Endothelial cell of umbilical vein (primary cell): Measurements from ENCODE around the gene G6PC1. TPM values are rescaled to one million over a fixed set of nuclear protein-coding genes. Genes with fewer than 3 reads are reported as not detected.

ENCODE experiments used
- BruUV-seq: library from RNA; stranded (reverse); fragments of 400-500 nt; replicated peaks from 2 replicates; lab custom pipeline; 2021; lab: Mats Ljungman, UMichigan
- CTCF ChIA-PET: fragments of 300-600, 350-600 bp; sonication (Branson Sonifier 250); formaldehyde crosslinking; loops from one replicate; lab custom pipeline; 2021; ENCODE audit warnings: antibody characterized with exemption, inconsistent platforms; lab: Charles Lee
- POLR2A ChIA-PET: fragments of 300-600, 350-600 bp; sonication (Branson Sonifier 250); formaldehyde crosslinking; loops from one replicate; lab custom pipeline; 2021; ENCODE audit warnings: antibody characterized with exemption, inconsistent platforms; lab: Charles Lee
- DNase-seq: peaks from one replicate; pipeline ENCODE4 v3.0.0-alpha.2; 2011; ENCODE audit warnings: low read depth, low spot score
- FAIRE-seq: peaks from 2 replicates; lab custom pipeline; 2011; peaks lifted over from hg19 to GRCh38; lab: Jason Lieb, UNC
- H2AFZ ChIP-seq: 2 replicates; pipeline ENCODE4 v1.6.0; 2012; ENCODE audit warnings: low read depth, low read length, control low read depth, inconsistent platforms
- H3K27ac ChIP-seq: 2 replicates; pipeline ENCODE4 v1.5.1; 2011; ENCODE audit warnings: low read depth, mild to moderate bottlenecking, control low read depth, low read length, moderate library complexity; ENCODE audit not compliant: insufficient read depth
- H3K27me3 ChIP-seq, 2 experiments: 2 replicates each; pipeline versions ENCODE4 v1.6.0 to v1.6.1; 2011; ENCODE audit warnings: low read length in 2 of 2, mixed read lengths in 1 of 2; ENCODE audit not compliant: control insufficient read depth in 2 of 2, insufficient read depth in 2 of 2
- H3K36me3 ChIP-seq, 2 experiments: 2 replicates in 1 of 2; 3 replicates in 1 of 2; pipeline ENCODE4 v1.5.1; 2011; ENCODE audit warnings: low read length in 2 of 2, mild to moderate bottlenecking in 1 of 2, moderate library complexity in 1 of 2; ENCODE audit not compliant: control insufficient read depth in 2 of 2, insufficient read depth in 2 of 2; ENCODE audit errors: extremely low read depth in 1 of 2
- H3K4me1 ChIP-seq: 3 replicates; pipeline ENCODE4 v1.5.1; 2011; ENCODE audit warnings: mild to moderate bottlenecking, low read length; ENCODE audit not compliant: control insufficient read depth, insufficient read depth; ENCODE audit errors: extremely low read depth
- H3K4me2 ChIP-seq: 2 replicates; pipeline ENCODE4 v1.6.1; 2011; ENCODE audit warnings: low read length, control low read depth, mixed read lengths; ENCODE audit not compliant: insufficient read depth
- H3K4me3 ChIP-seq, 3 experiments: fragments of 200-600 bp in 1 of 3; sonication (generic), shearing (Covaris generic) in 1 of 3; replicated peaks in 1 of 3; 2 replicates each; pipeline ENCODE4 v1.5.1; 2011 to 2016; ENCODE audit warnings: control low read depth in 3 of 3, low read length in 3 of 3, mild to moderate bottlenecking in 2 of 3, inconsistent platforms in 1 of 3, low read depth in 1 of 3, moderate library complexity in 1 of 3; ENCODE audit not compliant: insufficient read depth in 1 of 3
- H3K79me2 ChIP-seq: 2 replicates; pipeline ENCODE4 v1.6.0; 2012; ENCODE audit warnings: low read length, inconsistent platforms; ENCODE audit not compliant: control insufficient read depth, insufficient read depth
- H3K9ac ChIP-seq: replicated peaks from 2 replicates; pipeline ENCODE3; 2011; ENCODE audit warnings: low read length, control low read depth; ENCODE audit not compliant: insufficient read depth; ENCODE audit errors: extremely low read depth
- H3K9me1 ChIP-seq: replicated peaks from 3 replicates; pipeline ENCODE4 v1.6.0; 2011; ENCODE audit warnings: mild to moderate bottlenecking, low read length; ENCODE audit not compliant: control insufficient read depth, insufficient read depth; ENCODE audit errors: extremely low read depth
- H3K9me3 ChIP-seq: replicated peaks from 2 replicates; pipeline ENCODE4 v1.5.1; 2012; ENCODE audit warnings: low read length, inconsistent platforms; ENCODE audit not compliant: control insufficient read depth, insufficient read depth
- H4K20me1 ChIP-seq: replicated peaks from 2 replicates; pipeline ENCODE3; 2011; ENCODE audit warnings: mild to moderate bottlenecking, low read length; ENCODE audit not compliant: control insufficient read depth, insufficient read depth; ENCODE audit errors: extremely low read depth
- CTCF ChIP-seq, 2 donors: IDR thresholded peaks; 1 replicate in 1 of 2; 2 replicates in 1 of 2; pipeline ENCODE4 v1.5.1; 2011; ENCODE audit warnings: low read length in 2 of 2, mild to moderate bottlenecking in 2 of 2, moderate library complexity in 2 of 2, control low read depth in 1 of 2, inconsistent platforms in 1 of 2, low read depth in 1 of 2; ENCODE audit not compliant: insufficient read depth in 1 of 2; ENCODE audit errors: extremely low read depth in 1 of 2
- EZH2 ChIP-seq: IDR thresholded peaks from 2 replicates; pipeline ENCODE4 v1.6.1; 2012; ENCODE audit warnings: borderline replicate concordance, low read depth, mild to moderate bottlenecking, moderate library complexity, low read length, inconsistent platforms; ENCODE audit not compliant: severe bottlenecking
- FOS ChIP-seq: IDR thresholded peaks from 2 replicates; pipeline ENCODE4 v1.6.1; 2011; ENCODE audit warnings: mild to moderate bottlenecking, low read length, moderate library complexity, borderline replicate concordance; ENCODE audit not compliant: insufficient read depth
- GATA2 ChIP-seq: IDR thresholded peaks from 2 replicates; pipeline ENCODE4 v1.7.0; 2011; ENCODE audit warnings: low read depth, mild to moderate bottlenecking, moderate library complexity, mixed read lengths, low read length; ENCODE audit not compliant: insufficient read length, insufficient read depth
- JUN ChIP-seq: IDR thresholded peaks from 2 replicates; pipeline ENCODE4 v1.6.1; 2011; ENCODE audit warnings: borderline replicate concordance, low read depth; ENCODE audit not compliant: insufficient read length, insufficient read depth
- MAX ChIP-seq: IDR thresholded peaks from 2 replicates; pipeline ENCODE4 v1.6.1; 2011; ENCODE audit not compliant: insufficient read depth, insufficient read length
- MYC ChIP-seq: IDR thresholded peaks from one replicate; pipeline ENCODE4 v1.6.1; 2011; ENCODE audit warnings: mild to moderate bottlenecking, low read depth, low read length
- POLR2A ChIP-seq: IDR thresholded peaks from 2 replicates; pipeline ENCODE4 v1.6.1; 2012; ENCODE audit warnings: low read depth, mild to moderate bottlenecking, control low read depth, low read length
- POLR2AphosphoS5 ChIP-seq: IDR thresholded peaks from 2 replicates; pipeline ENCODE4 v1.6.1; 2012; ENCODE audit warnings: low read depth, mild to moderate bottlenecking, control low read depth, low read length, moderate library complexity; ENCODE audit not compliant: insufficient read depth
- dilution Hi-C: fragments of 300-500 bp; cut with MboI; formaldehyde crosslinking; loops from one replicate; pipeline ENCODE4 v1.15.0; 2019; ENCODE audit warnings: low sequenced_read_pairs; ENCODE audit not compliant: extremely low pct_ligation_motif_present
- intact Hi-C: fragments of 100-400 bp; cut with micrococcal nuclease; formaldehyde crosslinking; loops from one replicate; pipeline ENCODE4 v1.10.0; 2022
- polyA plus RNA-seq, 4 experiments: library from polyadenylated mRNA; depleted of rRNA in 3 of 4; stranded (reverse) in 3 of 4; unstranded in 1 of 4; fragments of >200 nt; gene quantifications; 2 replicates each; pipeline versions ENCODE4 v1.2.1 to v1.2.3, GENCODE V29; 2011 to 2012; ENCODE audit warnings: missing spikeins in 1 of 4
- total RNA-seq: library from RNA; stranded (reverse); gene quantifications from 2 replicates; pipeline ENCODE4 v1.2.3, GENCODE V29; 2021

The G6PC1 gene
- total and polyA plus RNA-seq, 2 donors (not counting 3 experiments of a cell fraction or from before 2014, with no cell fraction given) = not detected

GRCh38 chr17:42904110-42904469 is 3.5 kb downstream of the G6PC1 start:
- Histone ChIP-seq H3K27ac (no peak overlapping the region), H3K4me3 (no peak overlapping the region), H3K79me2 (no peaks in the 10 kb centered on the region), H4K20me1 (no peaks in the 10 kb centered on the region), H3K27me3 (peaks cover 10 to 11% of the 10 kb centered on the region in 2 experiments), H3K36me3 (no peaks in the 10 kb centered on the region), H3K9me3 (no peaks in the 10 kb centered on the region), H3K9ac (no peak overlapping the region), H3K4me1 (no peaks in the 10 kb centered on the region), H3K4me2 (no peak overlapping the region), H2AFZ (no peak overlapping the region), H3K9me1 (no peaks in the 10 kb centered on the region)
- ChIA-PET CTCF (interaction anchor here (0.9 kb wide), 1 partner anchor 12 kb away, joined by 4 read pairs; no protein-coding TSS in a partner anchor), POLR2A (no interaction called here)
- intact Hi-C loops (no loop called here), dilution Hi-C loops (no loop called here)
- no peak for FAIRE-seq
- TF ChIP-seq EZH2 (no peak), POLR2A (no peak), CTCF (IDR thresholded peaks at IDR 0.05; ENCODE audit: extremely low read depth in 1 of 2, insufficient read depth in 1 of 2, low read depth in 1 of 2, low read length in 2 of 2) (no peak), FOS (no peak), MAX (no peak), GATA2 (no peak), POLR2AphosphoS5 (no peak), JUN (no peak), MYC (no peak)
- BruUV-seq = no TSS peak
- no peak for DNase-seq
